NK-92 treated with Interleukin-12 subunit alpha and Interleukin-12 subunit beta, amount 100 ng/mL, for 24 hours (cell line): Measurements from ENCODE around the gene MED27.

Source experiments
- DNase-seq: peaks from one replicate; lab custom pipeline; 2025; lab: John Stamatoyannopoulos, UW

The MED27 gene

GRCh38 chr9:132043708-132044107, 36.0 kb downstream of the MED27 start:
- no peak for DNase-seq

DNA sequence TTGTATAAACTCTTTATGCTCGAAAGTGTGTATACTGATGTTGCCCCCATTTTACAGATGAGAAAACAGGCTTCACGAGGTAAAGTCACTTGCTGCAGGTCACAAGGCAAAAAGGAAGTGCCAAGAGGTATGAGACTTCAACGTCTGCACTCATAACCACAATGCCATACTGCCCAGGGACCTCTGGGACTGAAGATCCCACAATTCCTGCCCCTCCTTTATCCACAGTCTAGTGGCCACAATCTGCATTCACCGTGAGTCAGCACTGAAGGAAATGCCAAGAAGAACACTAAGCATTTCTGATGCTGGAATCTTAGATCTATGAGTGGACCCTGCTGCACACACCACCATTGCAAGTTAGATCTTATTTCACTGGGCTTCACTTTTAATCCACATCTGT, 37.3 kb downstream of the MED27 start:
- DNase-seq, result no peak

GRCh38 chr9:132041798-132042197, 37.9 kb downstream of the MED27 start:
- no peak for DNase-seq

GRCh38 chr9:132040808-132041207, 38.9 kb downstream of the MED27 start:
- no peak for DNase-seq

GRCh38 chr9:132040246-132040645, 39.4 kb downstream of the MED27 start:
- no peak for DNase-seq

DNA sequence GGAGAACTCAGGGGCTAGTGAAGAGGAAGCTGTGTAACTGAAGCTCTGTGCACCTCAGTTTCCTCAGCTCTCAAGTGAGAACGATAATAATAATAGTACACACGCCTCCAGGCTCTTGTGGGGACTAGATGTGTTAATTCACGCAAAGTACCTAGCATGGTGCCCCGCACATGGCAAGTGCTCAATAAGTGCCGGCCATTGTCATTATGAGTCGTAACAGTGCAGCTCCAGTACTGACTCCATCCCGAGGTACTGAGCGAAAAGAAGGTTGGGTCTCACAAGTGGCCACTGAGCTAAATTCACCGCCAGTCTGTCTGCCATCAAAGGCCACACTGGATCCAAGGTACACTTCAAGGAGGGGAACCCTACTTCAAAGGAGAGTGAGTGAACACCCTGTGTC, 40.4 kb downstream of the MED27 start:
- no peak for DNase-seq

DNA sequence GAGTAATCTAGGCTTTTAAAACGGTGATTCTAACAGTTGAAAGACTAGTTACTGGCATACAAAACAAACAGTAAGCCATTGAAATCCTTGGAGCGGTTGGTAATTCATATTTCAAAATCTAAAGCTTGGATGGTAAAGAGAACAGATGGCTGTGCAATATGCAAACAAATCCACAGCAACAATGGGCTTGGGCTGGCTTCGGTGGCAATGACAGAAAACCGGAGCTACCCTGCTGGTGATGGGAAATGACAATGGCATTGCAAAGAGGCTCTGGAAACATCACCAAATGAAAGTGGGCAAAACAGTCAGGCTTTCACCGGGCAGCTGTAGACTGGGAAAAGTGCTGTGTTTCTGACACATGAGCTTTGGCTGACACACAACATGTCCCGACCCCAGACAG, 42.2 kb downstream of the MED27 start:
- DNase-seq, result no peak

- no peak for DNase-seq
Observed at GRCh38 chr9:132036521-132036920, 43.1 kb downstream of the MED27 start.

GRCh38 chr9:132035679-132036078, 44.0 kb downstream of the MED27 start:
- DNase-seq, result no peak

DNA sequence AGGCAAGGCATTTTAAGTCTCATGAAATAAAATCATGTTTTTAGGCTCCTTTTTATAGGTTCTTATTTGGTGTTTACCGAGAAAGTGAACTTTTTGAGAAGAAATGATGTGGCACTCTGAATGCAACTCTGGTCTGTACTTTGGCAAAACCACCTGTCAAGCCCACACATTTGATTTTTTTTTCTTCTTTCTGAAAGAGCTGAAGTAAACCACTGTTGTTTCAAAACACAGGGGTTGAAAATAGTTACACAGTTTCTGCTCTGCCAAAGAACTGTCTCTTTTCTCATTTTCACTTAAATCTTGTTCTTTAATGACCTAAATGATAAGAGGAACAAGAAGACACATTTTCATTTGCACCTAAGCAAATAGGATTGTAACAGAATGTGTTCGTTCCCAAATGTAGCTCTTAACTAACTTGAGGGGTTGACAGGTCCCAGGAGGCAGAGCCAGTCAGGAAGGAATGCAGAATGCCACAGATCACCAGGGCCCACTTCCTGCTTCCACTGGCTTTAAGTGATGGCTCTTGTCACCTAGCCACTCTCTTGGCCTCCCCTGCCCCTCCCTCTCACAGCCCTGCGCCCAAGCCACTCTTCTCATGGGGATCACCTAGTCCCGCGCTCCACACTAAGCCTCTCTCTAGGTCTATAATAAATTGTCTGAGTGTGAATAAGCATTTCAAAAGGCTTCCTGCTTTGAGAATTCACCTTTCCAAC, 47.3 kb downstream of the MED27 start:
- DNase-seq, result no peak

DNA sequence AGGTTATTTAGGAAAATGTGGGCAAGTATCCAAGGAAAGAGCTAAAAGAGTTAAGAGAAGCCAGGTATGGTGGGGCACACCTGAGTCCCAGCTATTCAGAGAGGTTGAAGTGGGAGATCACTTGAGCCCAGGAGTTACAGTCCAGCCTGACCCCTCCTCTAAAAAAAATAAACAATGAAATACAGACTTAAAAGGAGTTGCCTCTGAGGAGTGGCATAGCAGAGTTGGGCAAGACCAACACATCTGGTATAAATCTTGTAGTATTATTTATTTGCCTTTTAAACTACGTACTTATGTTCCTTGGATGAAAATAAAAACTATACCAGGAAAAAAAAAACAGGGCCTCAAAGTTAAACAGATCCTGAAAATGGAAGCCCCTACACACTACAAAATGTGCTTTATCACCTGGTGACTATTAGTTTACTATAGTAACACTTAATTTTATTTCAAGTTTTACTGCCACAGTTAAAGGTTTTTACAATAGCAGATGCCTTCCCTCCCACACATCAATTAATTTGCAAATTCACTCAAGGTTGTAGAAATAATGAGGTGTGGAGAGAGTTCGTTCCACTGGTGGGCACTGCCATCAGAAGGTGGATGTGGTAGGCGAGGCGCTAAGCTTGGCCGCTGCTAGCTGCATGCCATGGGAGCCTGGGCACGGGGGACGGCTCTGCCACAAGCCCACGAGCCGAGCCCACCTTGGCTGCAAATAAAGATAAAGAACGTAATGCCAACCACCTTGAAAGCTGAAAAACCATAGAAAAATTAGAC, 48.0 kb downstream of the MED27 start:
- no peak for DNase-seq

DNA sequence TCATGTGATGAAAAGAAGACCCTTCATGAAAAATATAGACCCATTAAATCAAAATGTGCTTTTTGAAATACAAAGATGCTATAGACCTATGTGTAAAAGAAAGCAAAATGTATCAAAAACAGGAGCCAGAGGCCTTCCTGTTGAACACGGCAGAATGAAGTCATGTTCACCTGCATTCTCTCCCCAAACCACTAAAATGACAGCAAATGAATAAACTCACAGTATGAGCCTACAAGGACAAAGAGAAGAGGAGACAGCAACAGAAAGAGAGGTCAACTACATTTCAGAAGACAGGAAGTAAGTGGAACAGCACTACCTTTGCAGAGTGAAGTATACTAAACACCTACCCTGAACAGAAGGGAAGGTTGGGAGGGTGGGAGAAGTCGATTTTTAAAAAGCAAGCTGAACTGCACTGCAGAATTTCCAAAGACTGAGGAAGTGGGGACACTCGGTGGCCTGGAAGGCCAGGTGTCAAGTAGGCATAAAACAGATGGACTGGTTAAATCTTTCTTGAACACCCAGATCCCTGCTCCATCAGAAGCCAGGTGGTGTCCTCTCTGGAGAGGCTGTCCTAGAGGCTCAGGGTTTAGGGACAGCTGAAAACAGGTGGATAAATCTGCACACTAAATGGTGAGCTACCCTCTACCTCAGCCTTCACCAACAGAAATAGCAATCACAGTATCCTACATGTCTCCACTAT, 48.9 kb downstream of the MED27 start:
- DNase-seq, result no peak

DNA sequence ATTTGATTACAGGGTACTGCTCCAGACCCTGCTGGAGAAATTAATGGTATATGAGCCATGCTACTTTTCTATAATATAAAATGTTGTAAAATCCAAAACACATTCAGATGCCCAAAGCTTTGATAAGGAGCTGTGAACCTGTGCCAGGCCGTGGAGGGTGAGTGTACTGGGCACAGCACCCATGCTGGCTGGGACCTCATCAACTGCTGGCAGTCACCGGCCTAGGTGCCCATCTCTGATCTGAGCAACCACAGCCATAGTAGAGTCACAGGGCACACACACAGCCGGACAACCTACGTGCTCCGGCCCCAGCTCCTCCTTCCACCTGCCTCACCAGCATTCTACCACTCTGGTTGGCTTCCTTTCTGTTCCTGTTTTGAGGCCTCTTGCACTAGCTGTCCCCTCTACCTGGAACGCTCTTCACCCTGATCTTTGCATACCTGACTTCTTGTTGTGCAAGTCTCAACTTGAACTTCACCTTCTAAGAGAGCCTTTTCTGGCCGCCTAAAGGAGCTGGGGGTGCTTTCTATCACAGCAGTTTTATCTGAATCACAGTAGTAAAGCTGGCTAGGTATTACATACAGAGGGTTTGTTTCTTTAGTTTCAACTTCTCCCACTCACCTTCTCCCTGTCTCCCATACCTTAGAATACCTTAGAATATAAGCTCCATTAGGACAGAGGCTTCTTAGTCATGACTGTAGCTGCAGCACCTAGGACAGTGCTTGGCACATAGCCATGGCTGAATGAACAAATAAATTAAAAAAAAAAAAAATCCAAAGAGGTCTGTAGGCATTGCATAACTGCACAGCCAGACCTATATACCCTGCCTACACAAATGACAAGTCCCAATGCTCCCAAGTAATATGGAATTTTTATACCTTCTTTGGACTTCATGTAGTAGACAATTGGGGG, 51.7 kb downstream of the MED27 start:
- no peak for DNase-seq

- DNase-seq, result no peak
Observed at GRCh38 chr9:132026932-132027585, 52.6 kb downstream of the MED27 start.

DNA sequence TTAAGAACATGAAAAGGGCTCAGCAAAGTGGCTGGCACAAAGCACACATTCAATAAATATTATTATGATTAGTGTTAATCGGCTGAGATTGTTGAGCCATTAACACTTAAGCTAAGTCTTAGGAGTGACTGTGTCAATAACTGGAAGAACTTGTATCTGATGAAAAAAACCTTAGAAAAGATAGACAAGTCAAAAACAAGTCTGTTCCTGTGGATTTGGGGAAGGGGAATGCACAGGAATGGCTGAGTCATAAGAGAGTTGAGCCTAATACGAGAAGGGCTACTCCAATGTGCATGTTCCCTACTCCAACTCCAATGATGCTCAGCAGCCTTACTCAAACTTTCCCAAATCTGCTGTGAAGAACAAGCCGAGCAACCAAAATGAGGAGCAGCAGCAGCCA, 53.9 kb downstream of the MED27 start:
- no peak for DNase-seq

- no peak for DNase-seq
Observed at GRCh38 chr9:132024589-132024988, 55.1 kb downstream of the MED27 start.

DNA sequence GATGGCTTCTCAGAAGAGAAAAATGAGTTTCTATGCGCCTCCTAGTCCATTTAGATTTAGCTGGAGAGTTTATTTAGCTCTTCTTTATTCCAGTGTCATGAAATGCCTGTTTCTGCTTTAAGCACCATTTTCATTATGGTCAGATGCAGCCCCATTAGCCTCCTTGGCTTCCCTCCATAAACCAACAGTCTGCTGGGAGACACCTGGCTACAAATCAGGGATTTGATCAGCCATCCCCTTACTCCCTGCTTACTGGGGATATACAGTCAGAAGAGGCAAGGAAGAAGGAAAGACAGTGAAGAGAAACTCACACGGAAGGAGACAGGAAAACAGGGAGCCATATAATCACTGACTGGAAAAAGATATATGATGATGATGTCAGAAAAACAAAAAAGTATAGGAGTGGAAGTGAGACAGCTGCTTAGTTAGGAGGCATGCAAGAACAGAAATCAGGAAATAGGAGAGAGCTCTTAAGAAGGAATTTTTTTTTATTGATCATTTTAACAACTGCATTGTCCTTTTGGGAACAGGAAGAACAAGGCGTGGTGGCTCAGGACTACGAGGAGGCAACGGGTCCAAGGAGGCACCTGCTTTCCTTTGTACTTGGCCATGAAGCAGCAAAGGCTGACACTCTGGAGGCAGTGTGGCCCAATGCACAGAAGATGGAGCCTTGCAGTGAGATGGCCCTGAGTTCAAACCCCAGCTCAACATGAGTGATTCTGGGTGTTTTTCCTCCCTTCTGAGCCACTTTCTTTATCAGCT, 56.1 kb downstream of the MED27 start:
- no peak for DNase-seq

- DNase-seq, result no peak
Observed at GRCh38 chr9:132020820-132021510, 58.7 kb downstream of the MED27 start.

- DNase-seq, result no peak
Observed at GRCh38 chr9:132020272-132020671, 59.4 kb downstream of the MED27 start.

DNA sequence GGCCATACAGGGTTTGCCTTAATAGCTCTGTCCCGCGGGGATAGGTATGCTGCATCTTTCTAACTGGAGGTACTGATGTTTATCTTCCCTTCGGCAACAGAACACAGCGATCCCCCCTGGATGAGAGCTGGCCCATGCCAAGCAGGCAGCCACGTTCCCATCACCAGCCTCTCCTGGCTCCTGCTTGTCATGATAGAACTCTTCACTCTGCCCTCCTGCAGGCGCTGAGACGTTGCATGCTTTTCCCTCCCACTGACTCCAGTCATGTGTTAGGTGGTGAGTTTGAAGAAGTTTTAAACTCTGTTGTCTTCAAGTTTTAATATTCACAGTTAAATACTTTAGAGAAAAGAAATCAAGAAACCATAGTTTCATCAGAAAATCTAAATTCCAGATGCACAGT, 60.0 kb downstream of the MED27 start:
- DNase-seq, result no peak
